Trophoblast cell (in vitro differentiated cells and primary cell): ENCODE measurements around the gene ZFAND2B.

Experiments
- DNase-seq, 2 donors: peaks; one replicate each; pipeline ENCODE4 v3.0.0-alpha.2; 2016
- H2AFZ ChIP-seq: 2 replicates; pipeline ENCODE4 v1.6.1; 2013; ENCODE audit warnings: low read length, moderate library complexity, mild to moderate bottlenecking; ENCODE audit not compliant: insufficient read depth, poor library complexity
- H2AK5ac ChIP-seq: 2 replicates; pipeline ENCODE4 v1.6.1; 2013; ENCODE audit warnings: mild to moderate bottlenecking, low read length
- H2BK120ac ChIP-seq: 2 replicates; pipeline ENCODE4 v1.6.1; 2013; ENCODE audit warnings: low read length, mild to moderate bottlenecking, moderate library complexity; ENCODE audit not compliant: insufficient read depth, poor library complexity
- H2BK12ac ChIP-seq: 2 replicates; pipeline ENCODE4 v1.6.1; 2013; ENCODE audit warnings: mild to moderate bottlenecking, low read length, moderate library complexity
- H2BK5ac ChIP-seq: 2 replicates; pipeline ENCODE4 v1.6.1; 2013; ENCODE audit warnings: low read length, low read depth, moderate library complexity, mild to moderate bottlenecking; ENCODE audit not compliant: poor library complexity
- H3K14ac ChIP-seq: 2 replicates; pipeline ENCODE4 v1.6.1; 2013; ENCODE audit warnings: mild to moderate bottlenecking, low read length
- H3K18ac ChIP-seq: 2 replicates; pipeline ENCODE4 v1.6.1; 2013; ENCODE audit warnings: mild to moderate bottlenecking, low read length
- H3K23ac ChIP-seq: 2 replicates; pipeline ENCODE4 v1.6.1; 2013; ENCODE audit warnings: low read length
- H3K27ac ChIP-seq: 2 replicates; pipeline ENCODE4 v1.5.1; 2013; ENCODE audit warnings: low read depth, mild to moderate bottlenecking, inconsistent platforms, low read length, moderate library complexity
- H3K27me3 ChIP-seq: 2 replicates; pipeline ENCODE4 v1.6.1; 2013; ENCODE audit warnings: inconsistent platforms, mild to moderate bottlenecking, low read length, moderate library complexity; ENCODE audit not compliant: insufficient read depth
- H3K36me3 ChIP-seq, 2 experiments: 1 replicate in 1 of 2; 2 replicates in 1 of 2; pipeline ENCODE4 v1.6.1; 2013; ENCODE audit warnings: low read length in 2 of 2, mild to moderate bottlenecking in 2 of 2, moderate library complexity in 1 of 2; ENCODE audit not compliant: insufficient read depth in 2 of 2, control insufficient read depth in 1 of 2
- H3K4ac ChIP-seq: 2 replicates; pipeline ENCODE4 v1.6.1; 2013; ENCODE audit warnings: low read depth, mild to moderate bottlenecking, low read length, moderate library complexity
- H3K4me1 ChIP-seq, 2 experiments: 1 replicate in 1 of 2; 2 replicates in 1 of 2; pipeline ENCODE4 v1.6.1; 2013; ENCODE audit warnings: low read length in 2 of 2, mild to moderate bottlenecking in 2 of 2, moderate library complexity in 1 of 2; ENCODE audit not compliant: insufficient read depth in 2 of 2, control insufficient read depth in 1 of 2
- H3K4me2 ChIP-seq: 2 replicates; pipeline ENCODE4 v1.6.1; 2013; ENCODE audit warnings: inconsistent platforms, mild to moderate bottlenecking, low read length, moderate library complexity
- H3K4me3 ChIP-seq: 2 replicates; pipeline ENCODE4 v1.5.1; 2013; ENCODE audit warnings: mild to moderate bottlenecking, low read depth, low read length, inconsistent platforms
- H3K79me1 ChIP-seq: one replicate; pipeline ENCODE4 v1.6.1; 2013; ENCODE audit warnings: low read length
- H3K79me2 ChIP-seq: 2 replicates; pipeline ENCODE4 v1.6.1; 2013; ENCODE audit warnings: low read length, mild to moderate bottlenecking; ENCODE audit not compliant: control insufficient read depth, insufficient read depth, poor library complexity
- H3K9ac ChIP-seq: 2 replicates; pipeline ENCODE4 v1.6.1; 2013; ENCODE audit warnings: mild to moderate bottlenecking, low read length
- H3K9me3 ChIP-seq: 2 replicates; pipeline ENCODE4 v1.6.1; 2013; ENCODE audit warnings: low read depth, mild to moderate bottlenecking, control low read depth, inconsistent platforms, low read length; ENCODE audit not compliant: insufficient read depth
- H4K12ac ChIP-seq: 2 replicates; pipeline ENCODE4 v1.6.1; 2013; ENCODE audit warnings: low read depth, mild to moderate bottlenecking, low read length, moderate library complexity
- H4K8ac ChIP-seq: 2 replicates; pipeline ENCODE4 v1.6.1; 2013; ENCODE audit warnings: low read depth, mild to moderate bottlenecking, low read length, moderate library complexity
- H4K91ac ChIP-seq: one replicate; pipeline ENCODE4 v1.6.1; 2013; ENCODE audit warnings: low read depth, mild to moderate bottlenecking, low read length, moderate library complexity
- WGBS: extraction: QIAGEN DNeasy Blood & Tissue Kit; methylation state at CpG from one replicate; pipeline ENCODE4 v1.1.7; 2013; ENCODE audit warnings: missing lambda C conversion rate; ENCODE audit not compliant: insufficient read length, insufficient coverage; ENCODE audit errors: extremely low coverage; 5-methylcytosine and 5-hydroxymethylcytosine counted together

ZFAND2B gene

DNA sequence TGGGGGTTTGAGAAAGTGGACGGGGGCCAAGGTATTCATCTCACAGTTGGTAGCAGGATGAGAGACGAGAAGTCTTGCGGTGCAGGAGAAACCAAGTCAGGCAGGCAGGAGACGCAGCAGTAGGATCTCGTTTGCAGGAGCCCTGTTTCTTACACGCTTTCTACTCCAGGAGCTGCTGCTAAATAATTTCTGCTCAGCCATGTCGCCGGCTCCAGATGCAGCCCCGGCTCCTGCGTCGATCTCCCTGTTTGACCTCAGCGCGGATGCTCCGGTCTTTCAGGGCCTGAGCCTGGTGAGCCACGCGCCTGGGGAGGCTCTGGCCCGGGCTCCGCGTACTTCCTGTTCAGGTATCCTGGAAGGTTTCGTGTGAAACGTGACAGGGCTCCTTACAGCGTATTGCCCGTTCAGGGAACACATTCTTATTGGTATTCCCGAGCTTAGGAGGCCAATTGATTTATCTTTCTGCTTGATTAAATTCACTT is 23.5 kb downstream of the ZFAND2B start:
- H3K18ac ChIP-seq, result peak overlapping the region; percentile 54

DNA sequence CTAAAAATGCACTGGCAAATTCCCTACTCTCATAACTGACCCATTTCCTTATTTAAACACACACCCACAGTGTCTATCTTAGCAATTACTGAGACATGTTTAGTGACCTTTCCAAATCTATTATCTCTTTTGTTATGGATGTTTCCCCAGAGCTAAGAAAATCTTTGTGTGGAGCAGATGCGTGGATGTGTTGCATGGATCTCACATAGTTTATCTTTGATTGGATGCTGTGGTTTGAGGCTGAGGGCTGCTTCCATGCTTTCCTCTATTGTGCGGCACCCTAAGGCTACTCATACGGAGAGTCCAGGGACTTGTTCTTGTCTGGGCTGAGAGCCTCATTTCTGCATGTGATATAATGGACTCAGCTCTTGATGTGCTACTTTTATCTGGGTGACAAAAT is 27.7 kb downstream of the ZFAND2B start:
- H3K27me3 ChIP-seq, result no peaks in the 10 kb centered on the region
- peaks cover 2% of the 10 kb centered on the region for H3K79me2 ChIP-seq
- H2BK12ac ChIP-seq, result no peak overlapping the region
- peaks cover 2% of the 10 kb centered on the region for H3K9me3 ChIP-seq
- H2AFZ ChIP-seq, result no peak overlapping the region
- no peak overlapping the region for H2BK120ac ChIP-seq
- H3K4me1 ChIP-seq, result no peaks in the 10 kb centered on the region
- no peak overlapping the region for H2BK5ac ChIP-seq
- peaks cover 35 to 63% of the 10 kb centered on the region in 2 experiments for H3K36me3 ChIP-seq
- H3K14ac ChIP-seq, result no peak overlapping the region
- no peak overlapping the region for H3K27ac ChIP-seq
- no peak overlapping the region for H3K23ac ChIP-seq
- no peak for DNase-seq
- no peak overlapping the region for H3K4ac ChIP-seq
- no peak overlapping the region for H4K8ac ChIP-seq
- H4K91ac ChIP-seq, result no peak overlapping the region
- no peak overlapping the region for H4K12ac ChIP-seq
- no peak overlapping the region for H3K4me2 ChIP-seq
- no peak overlapping the region for H3K9ac ChIP-seq
- peaks cover 3% of the 10 kb centered on the region for H3K79me1 ChIP-seq
- no peak overlapping the region for H3K18ac ChIP-seq
- WGBS, result no CpG with 5 or more reads among the region's 3 CpGs
- no peak overlapping the region for H2AK5ac ChIP-seq
- no peak overlapping the region for H3K4me3 ChIP-seq

More for the DNA sequence above, 23.5 kb downstream of the ZFAND2B start:
- H3K27me3 ChIP-seq, result no peaks in the 10 kb centered on the region
- peak overlapping the region; percentile 86 for H3K9ac ChIP-seq
- peak; percentile 51 to 73 for DNase-seq
- no peak overlapping the region for H3K23ac ChIP-seq
- H3K79me1 ChIP-seq, result peaks cover 9% of the 10 kb centered on the region
- H2BK120ac ChIP-seq, result peak overlapping the region; percentile 17
- WGBS, result no CpG with 5 or more reads among the region's 24 CpGs
- H4K8ac ChIP-seq, result peak overlapping the region; percentile 59
- H3K4ac ChIP-seq, result peak overlapping the region; percentile 7
- peaks cover 29 to 42% of the 10 kb centered on the region in 2 experiments for H3K36me3 ChIP-seq
- peak overlapping the region; percentile 4 for H2AFZ ChIP-seq
- peak overlapping the region; percentile 9 for H4K12ac ChIP-seq
- peaks cover 5 to 12% of the 10 kb centered on the region in 2 experiments for H3K4me1 ChIP-seq
- H3K9me3 ChIP-seq, result peaks cover 2% of the 10 kb centered on the region
- H3K27ac ChIP-seq, result peak overlapping the region; percentile 77
- H2BK12ac ChIP-seq, result peak overlapping the region; percentile 14
- peak overlapping the region; percentile 82 for H3K4me2 ChIP-seq
- peaks cover 11% of the 10 kb centered on the region for H3K79me2 ChIP-seq
- peak overlapping the region; percentile 50 for H2AK5ac ChIP-seq
- peak overlapping the region; percentile 8 for H4K91ac ChIP-seq
- H2BK5ac ChIP-seq, result peak overlapping the region; percentile 41
- H3K4me3 ChIP-seq, result peak overlapping the region; percentile 77
- H3K14ac ChIP-seq, result peak overlapping the region; percentile 77

DNA sequence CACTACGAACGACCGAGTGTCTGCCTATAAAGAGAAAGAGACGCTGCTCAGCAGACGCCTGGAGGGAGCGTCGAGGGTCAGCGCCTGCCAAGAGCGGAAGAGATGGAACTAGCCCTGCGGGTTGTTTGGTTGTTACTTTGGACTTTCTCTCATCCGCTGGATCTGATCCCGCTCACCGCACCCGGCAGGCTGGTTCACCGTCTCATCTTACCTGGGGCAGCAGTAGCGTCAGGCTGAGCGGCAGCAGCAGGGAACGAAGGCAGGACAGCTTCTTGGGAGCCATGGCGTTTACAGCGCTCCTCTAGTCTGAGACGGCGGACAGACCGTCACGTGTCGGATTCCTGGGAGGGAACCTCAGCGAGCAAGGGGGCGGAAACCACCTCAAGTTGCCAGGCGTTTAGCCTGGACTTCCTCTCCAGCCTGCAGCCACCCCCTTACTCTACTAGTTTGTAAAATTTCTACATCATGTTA is 36.7 kb downstream of the ZFAND2B start:
- H2BK120ac ChIP-seq, result no peak overlapping the region
- peaks cover 4% of the 10 kb centered on the region for H3K79me2 ChIP-seq
- H3K18ac ChIP-seq, result no peak overlapping the region
- H3K23ac ChIP-seq, result no peak overlapping the region
- H3K27ac ChIP-seq, result no peak overlapping the region
- H3K4me2 ChIP-seq, result no peak overlapping the region
- H3K4me1 ChIP-seq, result peaks cover 4 to 7% of the 10 kb centered on the region in 2 experiments
- DNase-seq, result peak in 1 of 2 donors; percentile 14
- H3K9ac ChIP-seq, result no peak overlapping the region
- no peak overlapping the region for H3K4me3 ChIP-seq
- H3K9me3 ChIP-seq, result no peaks in the 10 kb centered on the region
- peaks cover 9% of the 10 kb centered on the region for H3K79me1 ChIP-seq
- no peak overlapping the region for H2AFZ ChIP-seq
- no peak overlapping the region for H4K12ac ChIP-seq
- no peak overlapping the region for H2AK5ac ChIP-seq
- no peaks in the 10 kb centered on the region for H3K27me3 ChIP-seq
- no peak overlapping the region for H4K8ac ChIP-seq
- peaks cover 8 to 11% of the 10 kb centered on the region in 2 experiments for H3K36me3 ChIP-seq
- H2BK5ac ChIP-seq, result no peak overlapping the region
- H3K14ac ChIP-seq, result no peak overlapping the region
- no peak overlapping the region for H3K4ac ChIP-seq
- WGBS, result no CpG with 5 or more reads among the region's 28 CpGs
- no peak overlapping the region for H2BK12ac ChIP-seq
- H4K91ac ChIP-seq, result no peak overlapping the region

DNA sequence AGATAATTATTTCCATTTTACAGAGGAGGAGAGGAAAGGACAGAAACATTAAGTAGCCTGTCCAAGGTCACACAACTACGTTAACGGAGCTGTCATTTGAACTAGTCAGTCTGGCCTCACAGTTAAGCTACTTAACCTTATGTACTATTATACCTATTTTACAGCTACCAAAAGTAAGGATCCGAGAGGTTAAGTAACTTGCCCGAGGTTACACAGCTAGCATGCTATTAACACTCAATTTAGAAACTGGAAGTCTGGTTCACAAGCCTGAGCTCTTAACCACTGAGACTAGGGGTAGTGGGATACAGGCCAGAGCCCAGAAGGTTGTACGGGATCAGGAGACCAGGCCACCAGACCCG is 38.2 kb downstream of the ZFAND2B start:
- Histone ChIP-seq H3K79me2 (peaks cover 4% of the 10 kb centered on the region), H3K4me3 (peak overlapping the region; percentile 96), H4K91ac (peak overlapping the region; percentile 78), H3K9me3 (no peaks in the 10 kb centered on the region), H2AK5ac (no peak overlapping the region), H2AFZ (peak overlapping the region; percentile 42), H3K4ac (no peak overlapping the region), H3K14ac (peak overlapping the region; percentile 36), H2BK12ac (no peak overlapping the region), H3K27ac (no peak overlapping the region), H4K12ac (peak overlapping the region; percentile 79), H4K8ac (peak overlapping the region; percentile 93), H3K36me3 (peaks cover 8 to 13% of the 10 kb centered on the region in 2 experiments), H2BK120ac (no peak overlapping the region), H3K23ac (no peak overlapping the region), H3K9ac (peak overlapping the region; percentile 30), H3K4me2 (peak overlapping the region; percentile 68), H3K4me1 (peaks cover 12 to 17% of the 10 kb centered on the region in 2 experiments), H2BK5ac (no peak overlapping the region), H3K79me1 (peaks cover 9% of the 10 kb centered on the region), H3K18ac (peak overlapping the region; percentile 39), H3K27me3 (no peaks in the 10 kb centered on the region)
- no CpG with 5 or more reads among the region's 6 CpGs for WGBS
- no peak for DNase-seq
